Skeletal muscle tissue (tissue), 4 donors: ENCODE results near the gene UGGT2. TPM values are rescaled to one million over a fixed set of nuclear protein-coding genes. Genes with fewer than 3 reads are reported as not detected.

Experiments
- H3K27ac ChIP-seq: one replicate; pipeline ENCODE4 v1.7.0; 2013; ENCODE audit warnings: mild to moderate bottlenecking, low read depth, low read length, inconsistent platforms
- H3K27me3 ChIP-seq, 3 donors: one replicate each; pipeline ENCODE4 v1.7.0; 2013; ENCODE audit warnings: low read length in 3 of 3; ENCODE audit not compliant: control insufficient read depth in 3 of 3, insufficient read depth in 3 of 3
- H3K36me3 ChIP-seq, 3 donors: one replicate each; pipeline ENCODE4 v1.7.0; 2013; ENCODE audit warnings: low read length in 3 of 3; ENCODE audit not compliant: control insufficient read depth in 3 of 3, insufficient read depth in 3 of 3
- H3K4me1 ChIP-seq, 3 donors: one replicate each; pipeline ENCODE4 v1.7.0; 2013; ENCODE audit warnings: low read length in 3 of 3, mild to moderate bottlenecking in 3 of 3; ENCODE audit not compliant: control insufficient read depth in 3 of 3, insufficient read depth in 3 of 3
- H3K4me3 ChIP-seq, 3 donors: one replicate each; pipeline ENCODE4 v1.7.0; 2013; ENCODE audit warnings: low read length in 3 of 3
- H3K9ac ChIP-seq, 3 donors: one replicate each; pipeline ENCODE4 v1.7.0; 2013; ENCODE audit warnings: low read length in 3 of 3, mild to moderate bottlenecking in 3 of 3, moderate library complexity in 2 of 3, low read depth in 1 of 3
- H3K9me3 ChIP-seq, 3 donors: one replicate each; pipeline ENCODE4 v1.7.0; 2013; ENCODE audit warnings: low read length in 3 of 3; ENCODE audit not compliant: control insufficient read depth in 3 of 3
- total RNA-seq: library from RNA; depleted of rRNA; stranded (reverse); fragments of >200 nt; gene quantifications from one replicate; pipeline ENCODE4 v1.2.3, GENCODE V29; 2014
- donor health status: Osteomylitis.

Gene UGGT2, protein sequence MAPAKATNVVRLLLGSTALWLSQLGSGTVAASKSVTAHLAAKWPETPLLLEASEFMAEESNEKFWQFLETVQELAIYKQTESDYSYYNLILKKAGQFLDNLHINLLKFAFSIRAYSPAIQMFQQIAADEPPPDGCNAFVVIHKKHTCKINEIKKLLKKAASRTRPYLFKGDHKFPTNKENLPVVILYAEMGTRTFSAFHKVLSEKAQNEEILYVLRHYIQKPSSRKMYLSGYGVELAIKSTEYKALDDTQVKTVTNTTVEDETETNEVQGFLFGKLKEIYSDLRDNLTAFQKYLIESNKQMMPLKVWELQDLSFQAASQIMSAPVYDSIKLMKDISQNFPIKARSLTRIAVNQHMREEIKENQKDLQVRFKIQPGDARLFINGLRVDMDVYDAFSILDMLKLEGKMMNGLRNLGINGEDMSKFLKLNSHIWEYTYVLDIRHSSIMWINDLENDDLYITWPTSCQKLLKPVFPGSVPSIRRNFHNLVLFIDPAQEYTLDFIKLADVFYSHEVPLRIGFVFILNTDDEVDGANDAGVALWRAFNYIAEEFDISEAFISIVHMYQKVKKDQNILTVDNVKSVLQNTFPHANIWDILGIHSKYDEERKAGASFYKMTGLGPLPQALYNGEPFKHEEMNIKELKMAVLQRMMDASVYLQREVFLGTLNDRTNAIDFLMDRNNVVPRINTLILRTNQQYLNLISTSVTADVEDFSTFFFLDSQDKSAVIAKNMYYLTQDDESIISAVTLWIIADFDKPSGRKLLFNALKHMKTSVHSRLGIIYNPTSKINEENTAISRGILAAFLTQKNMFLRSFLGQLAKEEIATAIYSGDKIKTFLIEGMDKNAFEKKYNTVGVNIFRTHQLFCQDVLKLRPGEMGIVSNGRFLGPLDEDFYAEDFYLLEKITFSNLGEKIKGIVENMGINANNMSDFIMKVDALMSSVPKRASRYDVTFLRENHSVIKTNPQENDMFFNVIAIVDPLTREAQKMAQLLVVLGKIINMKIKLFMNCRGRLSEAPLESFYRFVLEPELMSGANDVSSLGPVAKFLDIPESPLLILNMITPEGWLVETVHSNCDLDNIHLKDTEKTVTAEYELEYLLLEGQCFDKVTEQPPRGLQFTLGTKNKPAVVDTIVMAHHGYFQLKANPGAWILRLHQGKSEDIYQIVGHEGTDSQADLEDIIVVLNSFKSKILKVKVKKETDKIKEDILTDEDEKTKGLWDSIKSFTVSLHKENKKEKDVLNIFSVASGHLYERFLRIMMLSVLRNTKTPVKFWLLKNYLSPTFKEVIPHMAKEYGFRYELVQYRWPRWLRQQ (N-terminal part only)
- 43.8 TPM for total RNA-seq

DNA sequence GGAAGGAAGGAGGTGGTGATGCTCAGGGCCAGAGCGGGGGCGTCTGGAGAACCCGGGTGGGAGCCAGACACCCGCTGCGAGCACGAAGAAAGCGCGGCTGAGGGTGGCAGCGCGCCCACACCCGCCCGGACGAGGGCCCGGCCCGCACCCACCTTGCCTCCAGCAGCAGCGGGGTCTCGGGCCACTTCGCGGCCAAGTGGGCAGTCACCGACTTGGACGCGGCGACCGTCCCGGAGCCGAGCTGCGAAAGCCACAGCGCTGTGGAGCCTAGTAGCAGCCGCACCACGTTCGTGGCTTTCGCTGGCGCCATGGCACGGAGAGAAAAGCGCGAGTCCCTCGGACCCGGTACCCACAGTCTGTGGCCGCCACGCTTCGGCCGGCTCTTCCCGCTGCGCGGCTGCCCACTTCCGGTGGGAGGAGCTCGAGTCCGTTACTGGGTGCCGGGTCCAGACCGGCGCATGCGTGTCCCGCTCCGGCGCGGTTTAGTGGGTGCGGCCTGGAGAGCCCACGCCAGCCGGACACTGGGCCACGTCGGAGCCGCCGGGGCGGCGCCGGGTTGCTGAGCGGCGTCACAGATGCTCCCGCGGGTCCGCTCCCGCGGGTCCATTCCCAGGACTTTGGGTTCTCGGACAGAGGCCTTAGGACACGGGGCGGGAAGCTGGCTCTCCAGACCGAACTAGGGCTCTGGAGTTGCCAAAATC, at the start of gene UGGT2:
TSS of gene UGGT2 (minus strand) at position 399 of the 701 bp plus-strand sequence. CDS start at position 310, 89 bp downstream.
- H3K4me3 ChIP-seq = peak within 1 kb of the TSS; percentile 76 to 94 (median 91)
- H3K4me1 ChIP-seq = peaks cover 0 to 7% (median 0%) of the 10 kb centered on the region in 3 donors
- H3K9me3 ChIP-seq = no peaks in the 10 kb centered on the region
- H3K27ac ChIP-seq = peak within 1 kb of the TSS; percentile 45
- no peaks in the 10 kb centered on the region for H3K27me3 ChIP-seq
- H3K9ac ChIP-seq = peak within 1 kb of the TSS; percentile 74 to 91 (median 77)
- no peaks in the 10 kb centered on the region for H3K36me3 ChIP-seq

GRCh38 chr13:96100457-96101220, 47.4 kb upstream of the UGGT2 start:
- Histone ChIP-seq H3K27ac (no peak overlapping the region), H3K9me3 (no peaks in the 10 kb centered on the region), H3K4me3 (no peak overlapping the region), H3K9ac (no peak overlapping the region), H3K36me3 (no peaks in the 10 kb centered on the region), H3K4me1 (no peaks in the 10 kb centered on the region), H3K27me3 (no peaks in the 10 kb centered on the region)

GRCh38 chr13:96093296-96094006, 40.2 kb upstream of the UGGT2 start:
- Histone ChIP-seq H3K27me3 (peaks cover 17 to 41% (median 38%) of the 10 kb centered on the region in 3 donors), H3K9me3 (no peaks in the 10 kb centered on the region), H3K4me3 (no peak overlapping the region), H3K9ac (no peak overlapping the region), H3K4me1 (peaks cover 7 to 11% (median 9%) of the 10 kb centered on the region in 3 donors), H3K36me3 (no peaks in the 10 kb centered on the region), H3K27ac (no peak overlapping the region)

GRCh38 chr13:96091164-96092117, 38.2 kb upstream of the UGGT2 start:
- no peak overlapping the region for H3K9ac ChIP-seq
- no peak overlapping the region for H3K27ac ChIP-seq
- H3K4me1 ChIP-seq = peaks cover 7 to 11% (median 9%) of the 10 kb centered on the region in 3 donors
- H3K9me3 ChIP-seq = no peaks in the 10 kb centered on the region
- peak overlapping the region in 2 of 3 donors; percentile 59 to 70 for H3K4me3 ChIP-seq
- peaks cover 22 to 46% (median 40%) of the 10 kb centered on the region in 3 donors for H3K27me3 ChIP-seq
- H3K36me3 ChIP-seq = no peaks in the 10 kb centered on the region

DNA sequence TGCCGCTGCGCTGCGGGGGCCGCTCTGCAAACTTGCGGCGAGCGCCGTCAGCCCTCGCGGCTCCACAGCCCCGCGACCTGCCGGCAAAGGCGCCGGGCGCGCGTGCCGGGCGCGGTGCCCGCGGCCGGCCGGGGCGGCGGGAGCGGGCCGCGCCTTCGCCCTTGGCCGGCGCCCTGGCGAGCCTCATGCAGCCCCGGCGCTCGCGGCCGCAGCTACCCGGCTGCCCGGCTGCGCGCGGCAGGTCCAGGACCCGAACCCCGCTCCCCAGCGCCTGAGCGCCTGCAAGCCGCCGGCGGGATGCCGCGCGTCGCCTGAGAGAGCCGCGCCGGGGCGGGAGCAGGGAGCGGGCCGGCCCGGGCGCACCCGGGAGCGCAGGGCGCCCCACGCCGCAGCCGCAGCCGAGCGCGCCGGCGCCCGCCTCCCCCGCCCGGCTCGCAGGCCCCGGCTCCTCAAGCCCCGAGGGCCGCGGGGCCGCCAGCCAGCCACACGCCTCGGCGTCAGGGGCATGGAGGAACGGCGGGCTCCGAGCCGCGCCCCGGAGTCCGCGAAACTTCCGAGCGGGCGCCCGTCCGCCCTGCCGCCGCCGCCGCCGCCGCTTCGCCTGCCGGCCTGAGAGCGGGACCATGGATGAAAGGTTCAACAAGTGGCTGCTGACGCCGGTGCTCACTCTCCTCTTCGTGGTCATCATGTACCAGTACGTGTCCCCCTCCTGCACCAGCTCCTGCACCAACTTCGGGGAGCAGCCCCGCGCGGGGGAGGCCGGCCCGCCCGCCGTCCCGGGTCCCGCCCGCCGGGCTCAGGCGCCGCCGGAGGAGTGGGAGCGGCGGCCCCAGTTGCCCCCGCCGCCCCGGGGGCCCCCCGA, 37.3 kb upstream of the UGGT2 start:
- H3K27me3 ChIP-seq = peaks cover 22 to 52% (median 38%) of the 10 kb centered on the region in 3 donors
- peak overlapping the region in 2 of 3 donors; percentile 59 to 70 for H3K4me3 ChIP-seq

GRCh38 chr13:96089749-96090239, 36.6 kb upstream of the UGGT2 start, which contains the start of gene HS6ST3:
Gene HS6ST3, plus strand, starts transcription at chr13:96090107.
- H3K36me3 ChIP-seq = no peaks in the 10 kb centered on the region
- no peaks in the 10 kb centered on the region for H3K9me3 ChIP-seq
- peaks cover 22 to 52% (median 39%) of the 10 kb centered on the region in 3 donors for H3K27me3 ChIP-seq
- peaks cover 7 to 11% (median 9%) of the 10 kb centered on the region in 3 donors for H3K4me1 ChIP-seq
- H3K9ac ChIP-seq = peak within 1 kb of the TSS in 2 of 3 donors; percentile 36 to 75
- H3K4me3 ChIP-seq = peak within 1 kb of the TSS; percentile 48 to 70 (median 59)
- H3K27ac ChIP-seq = no peak within 1 kb of the TSS

More for the DNA sequence above, 37.3 kb upstream of the UGGT2 start:
- Histone ChIP-seq H3K27ac (no peak overlapping the region), H3K9ac (peak overlapping the region in 1 of 3 donors; percentile 75), H3K4me1 (peaks cover 7 to 11% (median 9%) of the 10 kb centered on the region in 3 donors), H3K36me3 (no peaks in the 10 kb centered on the region), H3K9me3 (no peaks in the 10 kb centered on the region)

- Histone ChIP-seq H3K9me3 (no peaks in the 10 kb centered on the region), H3K4me1 (peaks cover 7 to 11% (median 9%) of the 10 kb centered on the region in 3 donors), H3K27ac (no peak overlapping the region), H3K36me3 (no peaks in the 10 kb centered on the region), H3K27me3 (peaks cover 22 to 52% (median 39%) of the 10 kb centered on the region in 3 donors), H3K9ac (no peak overlapping the region), H3K4me3 (peak overlapping the region in 1 of 3 donors; percentile 69)
These were observed 35.9 kb upstream of the UGGT2 start for GRCh38 chr13:96089139-96089538.
